Measurements from ENCODE around the gene AMPD3.

Gene AMPD3

GRCh38 chr11:10444725-10445315 is 10.2 kb upstream of the AMPD3 start:
- H3K9me3 ChIP-seq (ENCODE audit: insufficient read depth, low read depth, low read length), result no peaks in the 10 kb centered on the region
- H3K27ac ChIP-seq (ENCODE audit: low read depth, low read length), result no peak overlapping the region
- H3K4me2 ChIP-seq (ENCODE audit: low read length), result no peak overlapping the region
- no CpG with 5 or more reads among the region's 4 CpGs for WGBS (ENCODE audit: extremely low coverage, insufficient coverage, insufficient read length)
- no peak overlapping the region for H3K23ac ChIP-seq (ENCODE audit: low read length)
- H3K4me3 ChIP-seq (ENCODE audit: low read depth, low read length), result no peak overlapping the region
- H2BK12ac ChIP-seq (ENCODE audit: low read length), result no peak overlapping the region
- H2BK120ac ChIP-seq (ENCODE audit: insufficient read depth, low read length, poor library complexity), result no peak overlapping the region
- H3K4ac ChIP-seq (ENCODE audit: low read depth, low read length), result no peak overlapping the region
- no peak overlapping the region for H2AFZ ChIP-seq (ENCODE audit: insufficient read depth, low read length, poor library complexity)
- DNase-seq, result no peak
- H3K79me2 ChIP-seq (ENCODE audit: control insufficient read depth, insufficient read depth, low read length, poor library complexity), result no peaks in the 10 kb centered on the region
- H3K14ac ChIP-seq (ENCODE audit: low read length), result no peak overlapping the region
- H3K9ac ChIP-seq (ENCODE audit: low read length), result no peak overlapping the region
- no peaks in the 10 kb centered on the region for H3K36me3 ChIP-seq (ENCODE audit: control insufficient read depth in 1 of 2, insufficient read depth in 2 of 2, low read length in 2 of 2)
- H3K79me1 ChIP-seq (ENCODE audit: low read length), result no peaks in the 10 kb centered on the region
- no peak overlapping the region for H3K18ac ChIP-seq (ENCODE audit: low read length)
- H3K4me1 ChIP-seq (ENCODE audit: control insufficient read depth in 1 of 2, insufficient read depth in 2 of 2, low read length in 2 of 2), result no peaks in the 10 kb centered on the region
- no peak overlapping the region for H4K12ac ChIP-seq (ENCODE audit: low read depth, low read length)
- no peak overlapping the region for H2AK5ac ChIP-seq (ENCODE audit: low read length)
- no peak overlapping the region for H4K8ac ChIP-seq (ENCODE audit: low read depth, low read length)
- H4K91ac ChIP-seq (ENCODE audit: low read depth, low read length), result no peak overlapping the region
- no peak overlapping the region for H2BK5ac ChIP-seq (ENCODE audit: low read depth, low read length, poor library complexity)
- H3K27me3 ChIP-seq (ENCODE audit: insufficient read depth, low read length), result no peaks in the 10 kb centered on the region

GRCh38 chr11:10447445-10447844 is 7.6 kb upstream of the AMPD3 start:
- Histone ChIP-seq H2BK5ac (ENCODE audit: low read depth, low read length, poor library complexity) (no peak overlapping the region), H3K36me3 (ENCODE audit: control insufficient read depth in 1 of 2, insufficient read depth in 2 of 2, low read length in 2 of 2) (no peaks in the 10 kb centered on the region), H2AK5ac (ENCODE audit: low read length) (no peak overlapping the region), H2BK120ac (ENCODE audit: insufficient read depth, low read length, poor library complexity) (no peak overlapping the region), H3K9me3 (ENCODE audit: insufficient read depth, low read depth, low read length) (no peaks in the 10 kb centered on the region), H2BK12ac (ENCODE audit: low read length) (no peak overlapping the region), H4K8ac (ENCODE audit: low read depth, low read length) (no peak overlapping the region), H3K4me2 (ENCODE audit: low read length) (no peak overlapping the region), H4K91ac (ENCODE audit: low read depth, low read length) (no peak overlapping the region), H3K14ac (ENCODE audit: low read length) (no peak overlapping the region), H3K4me3 (ENCODE audit: low read depth, low read length) (no peak overlapping the region), H3K79me1 (ENCODE audit: low read length) (peaks cover 5% of the 10 kb centered on the region), H3K27me3 (ENCODE audit: insufficient read depth, low read length) (peaks cover 2% of the 10 kb centered on the region), H3K9ac (ENCODE audit: low read length) (no peak overlapping the region), H2AFZ (ENCODE audit: insufficient read depth, low read length, poor library complexity) (no peak overlapping the region), H3K79me2 (ENCODE audit: control insufficient read depth, insufficient read depth, low read length, poor library complexity) (no peaks in the 10 kb centered on the region), H3K4me1 (ENCODE audit: control insufficient read depth in 1 of 2, insufficient read depth in 2 of 2, low read length in 2 of 2) (no peaks in the 10 kb centered on the region), H3K27ac (ENCODE audit: low read depth, low read length) (no peak overlapping the region), H4K12ac (ENCODE audit: low read depth, low read length) (no peak overlapping the region), H3K18ac (ENCODE audit: low read length) (no peak overlapping the region), H3K4ac (ENCODE audit: low read depth, low read length) (no peak overlapping the region), H3K23ac (ENCODE audit: low read length) (no peak overlapping the region)
- no CpG with 5 or more reads among the region's 2 CpGs for WGBS (ENCODE audit: extremely low coverage, insufficient coverage, insufficient read length)
- no peak for DNase-seq

GRCh38 chr11:10450462-10451425 is 4.3 kb upstream of the AMPD3 start:
- no peaks in the 10 kb centered on the region for H3K79me2 ChIP-seq (ENCODE audit: control insufficient read depth, insufficient read depth, low read length, poor library complexity)
- peaks cover 2 to 3% of the 10 kb centered on the region in 2 experiments for H3K4me1 ChIP-seq (ENCODE audit: control insufficient read depth in 1 of 2, insufficient read depth in 2 of 2, low read length in 2 of 2)
- peak overlapping the region; percentile 31 for H3K4ac ChIP-seq (ENCODE audit: low read depth, low read length)
- peak overlapping the region; percentile 67 for H3K9ac ChIP-seq (ENCODE audit: low read length)
- H4K12ac ChIP-seq (ENCODE audit: low read depth, low read length), result peak overlapping the region; percentile 31
- no peaks in the 10 kb centered on the region for H3K9me3 ChIP-seq (ENCODE audit: insufficient read depth, low read depth, low read length)
- H3K27ac ChIP-seq (ENCODE audit: low read depth, low read length), result no peak overlapping the region
- peaks cover 5% of the 10 kb centered on the region for H3K79me1 ChIP-seq (ENCODE audit: low read length)
- H3K4me3 ChIP-seq (ENCODE audit: low read depth, low read length), result peak overlapping the region; percentile 66
- no CpG with 5 or more reads among the region's 94 CpGs for WGBS (ENCODE audit: extremely low coverage, insufficient coverage, insufficient read length)
- H2AFZ ChIP-seq (ENCODE audit: insufficient read depth, low read length, poor library complexity), result peak overlapping the region; percentile 38
- H2BK120ac ChIP-seq (ENCODE audit: insufficient read depth, low read length, poor library complexity), result peak overlapping the region; percentile 43
- peak overlapping the region; percentile 87 for H4K8ac ChIP-seq (ENCODE audit: low read depth, low read length)
- H3K18ac ChIP-seq (ENCODE audit: low read length), result peak overlapping the region; percentile 44
- H3K27me3 ChIP-seq (ENCODE audit: insufficient read depth, low read length), result peaks cover 2% of the 10 kb centered on the region
- H2BK12ac ChIP-seq (ENCODE audit: low read length), result no peak overlapping the region
- H3K14ac ChIP-seq (ENCODE audit: low read length), result peak overlapping the region; percentile 70
- H2AK5ac ChIP-seq (ENCODE audit: low read length), result no peak overlapping the region
- peak; percentile 69 to 90 for DNase-seq
- H3K23ac ChIP-seq (ENCODE audit: low read length), result no peak overlapping the region
- no peak overlapping the region for H2BK5ac ChIP-seq (ENCODE audit: low read depth, low read length, poor library complexity)
- no peaks in the 10 kb centered on the region for H3K36me3 ChIP-seq (ENCODE audit: control insufficient read depth in 1 of 2, insufficient read depth in 2 of 2, low read length in 2 of 2)
- peak overlapping the region; percentile 48 for H4K91ac ChIP-seq (ENCODE audit: low read depth, low read length)
- H3K4me2 ChIP-seq (ENCODE audit: low read length), result peak overlapping the region; percentile 76

- Histone ChIP-seq H4K91ac (ENCODE audit: low read depth, low read length) (no peak overlapping the region), H2BK120ac (ENCODE audit: insufficient read depth, low read length, poor library complexity) (no peak overlapping the region), H2AFZ (ENCODE audit: insufficient read depth, low read length, poor library complexity) (no peak overlapping the region), H3K18ac (ENCODE audit: low read length) (no peak overlapping the region), H3K14ac (ENCODE audit: low read length) (no peak overlapping the region), H3K27me3 (ENCODE audit: insufficient read depth, low read length) (peaks cover 2% of the 10 kb centered on the region), H3K4me3 (ENCODE audit: low read depth, low read length) (no peak overlapping the region), H3K23ac (ENCODE audit: low read length) (no peak overlapping the region), H2BK5ac (ENCODE audit: low read depth, low read length, poor library complexity) (no peak overlapping the region), H3K4ac (ENCODE audit: low read depth, low read length) (no peak overlapping the region), H4K8ac (ENCODE audit: low read depth, low read length) (no peak overlapping the region), H3K27ac (ENCODE audit: low read depth, low read length) (no peak overlapping the region), H2BK12ac (ENCODE audit: low read length) (no peak overlapping the region), H4K12ac (ENCODE audit: low read depth, low read length) (no peak overlapping the region), H3K4me1 (ENCODE audit: control insufficient read depth in 1 of 2, insufficient read depth in 2 of 2, low read length in 2 of 2) (peaks cover 8 to 9% of the 10 kb centered on the region in 2 experiments), H3K4me2 (ENCODE audit: low read length) (peak overlapping the region; percentile 76), H3K79me2 (ENCODE audit: control insufficient read depth, insufficient read depth, low read length, poor library complexity) (no peaks in the 10 kb centered on the region), H3K9me3 (ENCODE audit: insufficient read depth, low read depth, low read length) (no peaks in the 10 kb centered on the region), H3K36me3 (ENCODE audit: control insufficient read depth in 1 of 2, insufficient read depth in 2 of 2, low read length in 2 of 2) (peaks cover 0 to 1% of the 10 kb centered on the region in 2 experiments), H2AK5ac (ENCODE audit: low read length) (no peak overlapping the region), H3K9ac (ENCODE audit: low read length) (no peak overlapping the region), H3K79me1 (ENCODE audit: low read length) (peaks cover 5% of the 10 kb centered on the region)
- DNase-seq, result no peak
- WGBS (ENCODE audit: extremely low coverage, insufficient coverage, insufficient read length), result no CpG with 5 or more reads among the region's 4 CpGs
Measured at GRCh38 chr11:10451426-10452116, 3.5 kb upstream of the AMPD3 start.
